HCT116 (cell line): ENCODE measurements around the gene NUP133.

ENCODE experiments used
- CEBPB ChIP-seq: IDR thresholded peaks from 2 replicates; pipeline ENCODE4 v1.6.1; 2012; ENCODE audit warnings: low read depth
- EGR1 ChIP-seq: IDR thresholded peaks from 2 replicates; pipeline ENCODE4 v1.6.1; 2012; ENCODE audit warnings: low read depth
- ELF1 ChIP-seq: IDR thresholded peaks from 2 replicates; pipeline ENCODE4 v1.6.1; 2012; ENCODE audit warnings: low read depth, borderline replicate concordance
- EZH2 ChIP-seq: fragments of 200-600 bp; sonication (generic); IDR thresholded peaks from 2 replicates; pipeline ENCODE4 v1.6.1; 2017; ENCODE audit warnings: antibody characterized with exemption, mixed run types
- POLR2A ChIP-seq: IDR thresholded peaks from 2 replicates; pipeline ENCODE4 v1.7.0; 2011; ENCODE audit warnings: borderline replicate concordance; ENCODE audit not compliant: insufficient read depth, insufficient read length; ENCODE audit errors: extremely low read depth
- POLR2AphosphoS5 ChIP-seq: IDR thresholded peaks from 2 replicates; pipeline ENCODE4 v1.6.1; 2011; ENCODE audit warnings: mild to moderate bottlenecking, low read depth, low read length, moderate library complexity
- ZNF274 ChIP-seq: fragments of 200-500 bp; sonication (Bioruptor generic); IDR thresholded peaks from 2 replicates; pipeline ENCODE4 v1.6.1; 2014; ENCODE audit warnings: mild to moderate bottlenecking, low read depth, low read length, inconsistent platforms
- TF ChIP-seq, protein P1 (sequence below), 3 experiments: fragments of 200-600 bp in 1 of 3; sonication (generic) in 1 of 3; IDR thresholded peaks in 2 of 3; conservative IDR thresholded peaks in 1 of 3; 2 replicates each; pipeline ENCODE4 v1.5.1; 2012 to 2017; ENCODE audit warnings: low read depth in 2 of 3, low read length in 2 of 3, antibody characterized with exemption in 1 of 3, borderline replicate concordance in 1 of 3, control low read depth in 1 of 3, mild to moderate bottlenecking in 1 of 3, mixed read lengths in 1 of 3, mixed run types in 1 of 3, moderate library complexity in 1 of 3; ENCODE audit not compliant: insufficient read depth in 1 of 3
- TF ChIP-seq, protein P2 (sequence below): IDR thresholded peaks from 2 replicates; pipeline ENCODE4 v1.6.1; 2012
- TF ChIP-seq, protein P3 (sequence below): IDR thresholded peaks from 2 replicates; pipeline ENCODE4 v1.6.1; 2012; ENCODE audit warnings: low read depth

DNA sequence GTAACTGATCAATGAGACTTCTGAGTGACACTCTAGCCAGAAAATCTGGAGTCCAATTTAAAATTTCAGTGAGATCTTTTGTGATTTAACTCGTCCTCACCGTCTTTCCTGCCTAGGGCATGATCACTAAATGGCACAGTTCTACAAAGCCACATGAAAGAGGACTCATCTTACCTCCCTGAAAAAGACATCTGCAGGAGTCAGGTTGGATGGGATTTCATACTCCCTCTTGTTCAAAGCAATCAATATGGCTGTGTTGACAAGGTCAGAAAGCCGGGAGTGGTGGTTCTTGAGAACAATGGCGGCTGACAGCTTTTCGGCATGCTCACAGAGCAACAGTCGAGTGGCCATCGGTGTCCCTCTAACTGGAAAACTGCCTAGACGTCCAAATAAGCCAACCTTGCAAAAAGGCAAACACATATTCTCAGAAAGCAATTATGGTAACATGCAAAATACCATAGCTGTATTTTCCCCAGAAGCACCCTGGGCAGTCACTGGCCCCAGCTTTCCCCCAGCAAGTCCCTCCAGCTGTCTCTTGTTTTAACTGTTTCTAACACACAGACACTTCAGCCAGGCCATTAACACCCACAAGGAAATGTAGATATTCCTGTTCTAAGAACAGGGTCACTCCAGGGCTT is 37.6 kb downstream of the NUP133 start:
- TF ChIP-seq, protein P1, sequence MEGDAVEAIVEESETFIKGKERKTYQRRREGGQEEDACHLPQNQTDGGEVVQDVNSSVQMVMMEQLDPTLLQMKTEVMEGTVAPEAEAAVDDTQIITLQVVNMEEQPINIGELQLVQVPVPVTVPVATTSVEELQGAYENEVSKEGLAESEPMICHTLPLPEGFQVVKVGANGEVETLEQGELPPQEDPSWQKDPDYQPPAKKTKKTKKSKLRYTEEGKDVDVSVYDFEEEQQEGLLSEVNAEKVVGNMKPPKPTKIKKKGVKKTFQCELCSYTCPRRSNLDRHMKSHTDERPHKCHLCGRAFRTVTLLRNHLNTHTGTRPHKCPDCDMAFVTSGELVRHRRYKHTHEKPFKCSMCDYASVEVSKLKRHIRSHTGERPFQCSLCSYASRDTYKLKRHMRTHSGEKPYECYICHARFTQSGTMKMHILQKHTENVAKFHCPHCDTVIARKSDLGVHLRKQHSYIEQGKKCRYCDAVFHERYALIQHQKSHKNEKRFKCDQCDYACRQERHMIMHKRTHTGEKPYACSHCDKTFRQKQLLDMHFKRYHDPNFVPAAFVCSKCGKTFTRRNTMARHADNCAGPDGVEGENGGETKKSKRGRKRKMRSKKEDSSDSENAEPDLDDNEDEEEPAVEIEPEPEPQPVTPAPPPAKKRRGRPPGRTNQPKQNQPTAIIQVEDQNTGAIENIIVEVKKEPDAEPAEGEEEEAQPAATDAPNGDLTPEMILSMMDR (IDR thresholded peaks at IDR 0.05 in 2 of 3, conservative IDR thresholded peaks at IDR 0.05 in 1 of 3; ENCODE audit: borderline replicate concordance in 1 of 3, insufficient read depth in 1 of 3, low read depth in 2 of 3, low read length in 2 of 3), result no peak
- TF ChIP-seq POLR2AphosphoS5 (no peak), EZH2 (no peak), POLR2A (no peak), EGR1 (no peak), ZNF274 (no peak), ELF1 (no peak), CEBPB (no peak)
- TF ChIP-seq, protein P2, sequence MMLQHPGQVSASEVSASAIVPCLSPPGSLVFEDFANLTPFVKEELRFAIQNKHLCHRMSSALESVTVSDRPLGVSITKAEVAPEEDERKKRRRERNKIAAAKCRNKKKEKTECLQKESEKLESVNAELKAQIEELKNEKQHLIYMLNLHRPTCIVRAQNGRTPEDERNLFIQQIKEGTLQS, result no peak
- TF ChIP-seq, protein P3, sequence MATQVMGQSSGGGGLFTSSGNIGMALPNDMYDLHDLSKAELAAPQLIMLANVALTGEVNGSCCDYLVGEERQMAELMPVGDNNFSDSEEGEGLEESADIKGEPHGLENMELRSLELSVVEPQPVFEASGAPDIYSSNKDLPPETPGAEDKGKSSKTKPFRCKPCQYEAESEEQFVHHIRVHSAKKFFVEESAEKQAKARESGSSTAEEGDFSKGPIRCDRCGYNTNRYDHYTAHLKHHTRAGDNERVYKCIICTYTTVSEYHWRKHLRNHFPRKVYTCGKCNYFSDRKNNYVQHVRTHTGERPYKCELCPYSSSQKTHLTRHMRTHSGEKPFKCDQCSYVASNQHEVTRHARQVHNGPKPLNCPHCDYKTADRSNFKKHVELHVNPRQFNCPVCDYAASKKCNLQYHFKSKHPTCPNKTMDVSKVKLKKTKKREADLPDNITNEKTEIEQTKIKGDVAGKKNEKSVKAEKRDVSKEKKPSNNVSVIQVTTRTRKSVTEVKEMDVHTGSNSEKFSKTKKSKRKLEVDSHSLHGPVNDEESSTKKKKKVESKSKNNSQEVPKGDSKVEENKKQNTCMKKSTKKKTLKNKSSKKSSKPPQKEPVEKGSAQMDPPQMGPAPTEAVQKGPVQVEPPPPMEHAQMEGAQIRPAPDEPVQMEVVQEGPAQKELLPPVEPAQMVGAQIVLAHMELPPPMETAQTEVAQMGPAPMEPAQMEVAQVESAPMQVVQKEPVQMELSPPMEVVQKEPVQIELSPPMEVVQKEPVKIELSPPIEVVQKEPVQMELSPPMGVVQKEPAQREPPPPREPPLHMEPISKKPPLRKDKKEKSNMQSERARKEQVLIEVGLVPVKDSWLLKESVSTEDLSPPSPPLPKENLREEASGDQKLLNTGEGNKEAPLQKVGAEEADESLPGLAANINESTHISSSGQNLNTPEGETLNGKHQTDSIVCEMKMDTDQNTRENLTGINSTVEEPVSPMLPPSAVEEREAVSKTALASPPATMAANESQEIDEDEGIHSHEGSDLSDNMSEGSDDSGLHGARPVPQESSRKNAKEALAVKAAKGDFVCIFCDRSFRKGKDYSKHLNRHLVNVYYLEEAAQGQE, result no peak
